ENCODE measurements around the gene SLC4A8.

The SLC4A8 gene

DNA sequence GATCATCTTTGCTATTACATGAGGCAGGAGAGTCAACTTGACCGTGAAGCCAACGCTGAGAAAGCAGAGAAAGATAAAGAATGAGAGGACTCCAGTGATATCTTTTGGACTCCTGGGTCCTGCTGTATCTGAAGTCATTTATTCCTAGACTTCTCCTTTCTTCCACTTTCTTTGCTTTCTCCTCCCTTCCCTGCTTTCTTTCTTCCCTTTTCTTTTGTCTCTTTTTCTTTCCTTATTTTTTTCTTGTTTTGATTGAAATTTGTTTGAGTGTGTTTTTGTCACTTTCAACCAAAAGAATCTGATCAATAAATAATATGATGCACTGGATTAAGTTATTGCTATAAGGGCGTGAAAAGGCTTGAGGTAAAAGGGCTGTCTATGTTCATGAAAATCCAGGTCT is 20.0 kb upstream of the SLC4A8 start:
- H3K4me1 ChIP-seq (ENCODE audit: control insufficient read depth, low read length) = no peaks in the 10 kb centered on the region
- TF ChIP-seq EZH2phosphoT487 (IDR thresholded peaks at IDR 0.05; ENCODE audit: borderline replicate concordance, low read length) (no peak), CTCF (IDR thresholded peaks at IDR 0.05; ENCODE audit: low read depth, low read length, poor library complexity, severe bottlenecking) (no peak)
- H3K9me3 ChIP-seq (ENCODE audit: control insufficient read depth, insufficient read depth, low read length) = no peaks in the 10 kb centered on the region
- peaks cover 48% of the 10 kb centered on the region for H3K27me3 ChIP-seq (ENCODE audit: control insufficient read depth, low read length)
- H3F3A ChIP-seq (ENCODE audit: control insufficient read depth, insufficient read depth) = no peaks in the 10 kb centered on the region
- H3K27ac ChIP-seq (ENCODE audit: low read depth, low read length) = no peak overlapping the region
- H3K4me3 ChIP-seq (ENCODE audit: low read length) = no peak overlapping the region
- H3K36me3 ChIP-seq (ENCODE audit: control insufficient read depth, low read length) = no peaks in the 10 kb centered on the region
- no peaks in the 10 kb centered on the region for H3K79me2 ChIP-seq (ENCODE audit: control insufficient read depth, low read length)
- no peaks in the 10 kb centered on the region for H3K9me2 ChIP-seq (replicated peaks; ENCODE audit: control insufficient read depth, low read length)
- no peaks in the 10 kb centered on the region for H4K20me1 ChIP-seq (ENCODE audit: control insufficient read depth, insufficient read depth, low read depth, low read length)
- no peak overlapping the region for H3K4me2 ChIP-seq (ENCODE audit: low read length)

DNA sequence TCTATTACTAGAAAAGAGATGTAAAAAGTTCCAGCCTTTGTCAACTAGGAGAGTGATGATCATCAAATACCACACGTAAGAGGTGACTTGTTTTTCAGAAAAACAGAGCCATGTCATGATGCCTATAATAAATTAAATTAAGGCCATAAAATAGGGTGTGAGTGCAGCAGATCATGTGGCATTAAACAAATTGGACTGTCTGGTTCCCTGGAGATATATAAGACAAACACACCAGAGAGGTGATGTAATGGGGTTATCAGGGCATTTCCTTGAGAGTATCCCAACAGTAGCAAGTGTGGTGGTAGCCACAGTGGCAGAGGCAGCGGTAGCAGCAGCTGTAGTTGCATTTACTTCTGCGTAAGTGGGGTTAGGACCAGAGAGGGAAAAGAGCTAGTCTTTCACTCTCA is 18.8 kb upstream of the SLC4A8 start:
- Histone ChIP-seq H3K36me3 (ENCODE audit: control insufficient read depth, low read length) (no peaks in the 10 kb centered on the region), H4K20me1 (ENCODE audit: control insufficient read depth, insufficient read depth, low read depth, low read length) (no peaks in the 10 kb centered on the region), H3K9me2 (replicated peaks; ENCODE audit: control insufficient read depth, low read length) (no peaks in the 10 kb centered on the region), H3F3A (ENCODE audit: control insufficient read depth, insufficient read depth) (no peaks in the 10 kb centered on the region), H3K4me3 (ENCODE audit: low read length) (no peak overlapping the region), H3K27me3 (ENCODE audit: control insufficient read depth, low read length) (peaks cover 41% of the 10 kb centered on the region), H3K9me3 (ENCODE audit: control insufficient read depth, insufficient read depth, low read length) (no peaks in the 10 kb centered on the region), H3K4me2 (ENCODE audit: low read length) (no peak overlapping the region), H3K79me2 (ENCODE audit: control insufficient read depth, low read length) (no peaks in the 10 kb centered on the region), H3K27ac (ENCODE audit: low read depth, low read length) (no peak overlapping the region), H3K4me1 (ENCODE audit: control insufficient read depth, low read length) (no peaks in the 10 kb centered on the region)
- no peak for TF ChIP-seq EZH2phosphoT487 (IDR thresholded peaks at IDR 0.05; ENCODE audit: borderline replicate concordance, low read length)
- no peak for TF ChIP-seq CTCF (IDR thresholded peaks at IDR 0.05; ENCODE audit: low read depth, low read length, poor library complexity, severe bottlenecking)

DNA sequence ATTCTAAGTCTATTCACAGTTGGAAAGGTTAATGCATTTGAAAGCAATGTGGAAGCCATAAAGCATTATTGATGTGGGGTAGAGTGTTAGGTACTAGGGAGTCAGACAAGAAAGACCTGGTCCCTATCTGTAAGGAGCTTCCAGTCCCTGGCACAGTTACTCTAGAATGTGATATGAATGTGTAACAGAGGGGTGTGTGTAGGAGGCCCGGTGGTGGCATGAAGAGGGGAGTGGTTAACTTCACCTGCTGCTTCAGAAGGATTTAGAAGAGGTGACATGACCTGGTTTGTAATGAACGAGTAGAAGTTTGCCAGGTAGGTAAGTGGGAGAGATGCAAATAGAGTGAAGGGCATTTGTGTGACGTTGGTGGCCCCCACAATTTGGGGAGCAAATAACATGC is 18.3 kb upstream of the SLC4A8 start:
- no peak overlapping the region for H3K4me3 ChIP-seq (ENCODE audit: low read length)
- no peaks in the 10 kb centered on the region for H3K9me2 ChIP-seq (replicated peaks; ENCODE audit: control insufficient read depth, low read length)
- TF ChIP-seq CTCF (IDR thresholded peaks at IDR 0.05; ENCODE audit: low read depth, low read length, poor library complexity, severe bottlenecking) (no peak), EZH2phosphoT487 (IDR thresholded peaks at IDR 0.05; ENCODE audit: borderline replicate concordance, low read length) (no peak)
- H3K27me3 ChIP-seq (ENCODE audit: control insufficient read depth, low read length) = peaks cover 39% of the 10 kb centered on the region
- H3K79me2 ChIP-seq (ENCODE audit: control insufficient read depth, low read length) = no peaks in the 10 kb centered on the region
- H3K4me1 ChIP-seq (ENCODE audit: control insufficient read depth, low read length) = no peaks in the 10 kb centered on the region
- no peaks in the 10 kb centered on the region for H3K36me3 ChIP-seq (ENCODE audit: control insufficient read depth, low read length)
- H3K9me3 ChIP-seq (ENCODE audit: control insufficient read depth, insufficient read depth, low read length) = no peaks in the 10 kb centered on the region
- no peaks in the 10 kb centered on the region for H4K20me1 ChIP-seq (ENCODE audit: control insufficient read depth, insufficient read depth, low read depth, low read length)
- H3K4me2 ChIP-seq (ENCODE audit: low read length) = no peak overlapping the region
- H3K27ac ChIP-seq (ENCODE audit: low read depth, low read length) = no peak overlapping the region
- no peaks in the 10 kb centered on the region for H3F3A ChIP-seq (ENCODE audit: control insufficient read depth, insufficient read depth)

GRCh38 chr12:51406859-51407258 is 17.8 kb upstream of the SLC4A8 start:
- Histone ChIP-seq H4K20me1 (ENCODE audit: control insufficient read depth, insufficient read depth, low read depth, low read length) (no peaks in the 10 kb centered on the region), H3K9me3 (ENCODE audit: control insufficient read depth, insufficient read depth, low read length) (no peaks in the 10 kb centered on the region), H3K9me2 (replicated peaks; ENCODE audit: control insufficient read depth, low read length) (no peaks in the 10 kb centered on the region), H3K27me3 (ENCODE audit: control insufficient read depth, low read length) (peaks cover 37% of the 10 kb centered on the region), H3K4me2 (ENCODE audit: low read length) (no peak overlapping the region), H3K36me3 (ENCODE audit: control insufficient read depth, low read length) (no peaks in the 10 kb centered on the region), H3K4me3 (ENCODE audit: low read length) (no peak overlapping the region), H3K4me1 (ENCODE audit: control insufficient read depth, low read length) (no peaks in the 10 kb centered on the region), H3K79me2 (ENCODE audit: control insufficient read depth, low read length) (no peaks in the 10 kb centered on the region), H3K27ac (ENCODE audit: low read depth, low read length) (no peak overlapping the region), H3F3A (ENCODE audit: control insufficient read depth, insufficient read depth) (no peaks in the 10 kb centered on the region)
- TF ChIP-seq CTCF (IDR thresholded peaks at IDR 0.05; ENCODE audit: low read depth, low read length, poor library complexity, severe bottlenecking) = no peak
- no peak for TF ChIP-seq EZH2phosphoT487 (IDR thresholded peaks at IDR 0.05; ENCODE audit: borderline replicate concordance, low read length)

All from DOHH2 (cell line).